ENCODE measurements around the gene PIK3C2G. TPM values are rescaled to one million over a fixed set of nuclear protein-coding genes. Genes with fewer than 3 reads are reported as not detected.

PIK3C2G gene
- total RNA-seq, 1 donor from 2014 or later: 4.6 TPM

- no peaks in the 10 kb centered on the region for H3K27me3 Mint-ChIP-seq
- DNase-seq (ENCODE audit: extremely low spot score, unreplicated experiment): no peak
- no peak for TF ChIP-seq CTCF (conservative IDR thresholded peaks at IDR 0.05)
- peaks cover 12% of the 10 kb centered on the region for H3K36me3 Mint-ChIP-seq
- no peaks in the 10 kb centered on the region for H3K9me3 Mint-ChIP-seq
- H3K4me3 Mint-ChIP-seq: no peak overlapping the region
- no peaks in the 10 kb centered on the region for H3K4me1 Mint-ChIP-seq (ENCODE audit: unreplicated experiment)
- no peak overlapping the region for H3K27ac Mint-ChIP-seq
Measured at GRCh38 chr12:18375131-18375530, 113.8 kb downstream of the PIK3C2G start.

GRCh38 chr12:18375583-18375982, 114.3 kb downstream of the PIK3C2G start:
- H3K27me3 Mint-ChIP-seq: no peaks in the 10 kb centered on the region
- no peaks in the 10 kb centered on the region for H3K4me1 Mint-ChIP-seq (ENCODE audit: unreplicated experiment)
- peaks cover 15% of the 10 kb centered on the region for H3K36me3 Mint-ChIP-seq
- H3K27ac Mint-ChIP-seq: no peak overlapping the region
- no peaks in the 10 kb centered on the region for H3K9me3 Mint-ChIP-seq
- no peak for DNase-seq (ENCODE audit: extremely low spot score, unreplicated experiment)
- no peak overlapping the region for H3K4me3 Mint-ChIP-seq
- TF ChIP-seq CTCF (conservative IDR thresholded peaks at IDR 0.05): no peak

GRCh38 chr12:18382236-18382885, 121.0 kb downstream of the PIK3C2G start:
- TF ChIP-seq CTCF (conservative IDR thresholded peaks at IDR 0.05): no peak
- no peaks in the 10 kb centered on the region for H3K9me3 Mint-ChIP-seq
- peak overlapping the region; percentile 24 for H3K27ac Mint-ChIP-seq

GRCh38 chr12:18383203-18383602, 121.9 kb downstream of the PIK3C2G start:
- TF ChIP-seq CTCF (conservative IDR thresholded peaks at IDR 0.05): no peak
- H3K36me3 Mint-ChIP-seq: peaks cover 25% of the 10 kb centered on the region
- H3K4me3 Mint-ChIP-seq: no peak overlapping the region
- peak overlapping the region; percentile 24 for H3K27ac Mint-ChIP-seq
- peaks cover 4% of the 10 kb centered on the region for H3K4me1 Mint-ChIP-seq (ENCODE audit: unreplicated experiment)
- no peaks in the 10 kb centered on the region for H3K27me3 Mint-ChIP-seq
- no peak for DNase-seq (ENCODE audit: extremely low spot score, unreplicated experiment)
- no peaks in the 10 kb centered on the region for H3K9me3 Mint-ChIP-seq

More at GRCh38 chr12:18382236-18382885, 121.0 kb downstream of the PIK3C2G start:
- Mint-ChIP-seq H3K4me1 (ENCODE audit: unreplicated experiment) (peaks cover 4% of the 10 kb centered on the region), H3K4me3 (no peak overlapping the region), H3K36me3 (peaks cover 19% of the 10 kb centered on the region), H3K27me3 (no peaks in the 10 kb centered on the region)
- no peak for DNase-seq (ENCODE audit: extremely low spot score, unreplicated experiment)

- Mint-ChIP-seq H3K9me3 (no peaks in the 10 kb centered on the region), H3K4me1 (ENCODE audit: unreplicated experiment) (peaks cover 4% of the 10 kb centered on the region), H3K4me3 (no peak overlapping the region), H3K27ac (no peak overlapping the region), H3K36me3 (peaks cover 20% of the 10 kb centered on the region), H3K27me3 (no peaks in the 10 kb centered on the region)
- no peak for DNase-seq (ENCODE audit: extremely low spot score, unreplicated experiment)
- no peak for TF ChIP-seq CTCF (conservative IDR thresholded peaks at IDR 0.05)
Measured at GRCh38 chr12:18387706-18388105, 126.4 kb downstream of the PIK3C2G start.
